ENCODE data around the gene DNAH6. TPM values are rescaled to one million over a fixed set of nuclear protein-coding genes. Genes with fewer than 3 reads are reported as not detected.

The DNAH6 gene
- total RNA-seq, 1 experiment from 2014 or later: 0.32 TPM

- intact Hi-C loops (cut with micrococcal nuclease; ENCODE audit: unreplicated experiment): no loop called here
- CTCF ChIA-PET: no interaction called here
These were observed 330.4 kb downstream of the DNAH6 start for GRCh38 chr2:84846741-84847142.

GRCh38 chr2:84847326-84848050 lies 331.2 kb downstream of the DNAH6 start:
- Mint-ChIP-seq H3K4me1 (ENCODE audit: low read depth, unreplicated experiment) (no peaks in the 10 kb centered on the region), H3K4me3 (ENCODE audit: unreplicated experiment) (no peak overlapping the region), H3K27me3 (ENCODE audit: insufficient read depth, unreplicated experiment) (peaks cover 14% of the 10 kb centered on the region), H3K27ac (ENCODE audit: unreplicated experiment) (no peak overlapping the region), H3K9me3 (ENCODE audit: unreplicated experiment) (peaks cover 4% of the 10 kb centered on the region), H3K36me3 (ENCODE audit: insufficient read depth, unreplicated experiment) (no peaks in the 10 kb centered on the region)
- Histone ChIP-seq H3K36me3 (ENCODE audit: control insufficient read depth, insufficient read depth, low read length) (no peaks in the 10 kb centered on the region), H3K9me3 (no peaks in the 10 kb centered on the region; the same call in 1 of the 2 replicates), H3K4me1 (no peaks in the 10 kb centered on the region), H3K4me3 (ENCODE audit: low read depth, low read length) (no peak overlapping the region), H3K27me3 (replicated peaks; ENCODE audit: control insufficient read depth, insufficient read depth, low read length) (no peaks in the 10 kb centered on the region; the same call in none of the 2 replicates)
- ChIA-PET CTCF (no interaction called here), POLR2A (no interaction called here)
- intact Hi-C loops (cut with micrococcal nuclease; ENCODE audit: unreplicated experiment): no loop called here
- TF ChIP-seq, protein P1, sequence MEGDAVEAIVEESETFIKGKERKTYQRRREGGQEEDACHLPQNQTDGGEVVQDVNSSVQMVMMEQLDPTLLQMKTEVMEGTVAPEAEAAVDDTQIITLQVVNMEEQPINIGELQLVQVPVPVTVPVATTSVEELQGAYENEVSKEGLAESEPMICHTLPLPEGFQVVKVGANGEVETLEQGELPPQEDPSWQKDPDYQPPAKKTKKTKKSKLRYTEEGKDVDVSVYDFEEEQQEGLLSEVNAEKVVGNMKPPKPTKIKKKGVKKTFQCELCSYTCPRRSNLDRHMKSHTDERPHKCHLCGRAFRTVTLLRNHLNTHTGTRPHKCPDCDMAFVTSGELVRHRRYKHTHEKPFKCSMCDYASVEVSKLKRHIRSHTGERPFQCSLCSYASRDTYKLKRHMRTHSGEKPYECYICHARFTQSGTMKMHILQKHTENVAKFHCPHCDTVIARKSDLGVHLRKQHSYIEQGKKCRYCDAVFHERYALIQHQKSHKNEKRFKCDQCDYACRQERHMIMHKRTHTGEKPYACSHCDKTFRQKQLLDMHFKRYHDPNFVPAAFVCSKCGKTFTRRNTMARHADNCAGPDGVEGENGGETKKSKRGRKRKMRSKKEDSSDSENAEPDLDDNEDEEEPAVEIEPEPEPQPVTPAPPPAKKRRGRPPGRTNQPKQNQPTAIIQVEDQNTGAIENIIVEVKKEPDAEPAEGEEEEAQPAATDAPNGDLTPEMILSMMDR (IDR thresholded peaks at IDR 0.05; ENCODE audit: insufficient read depth in 1 of 2, low read depth in 1 of 2, low read length in 1 of 2, severe bottlenecking in 1 of 2, unreplicated experiment in 1 of 2): no peak
- no TSS peak for BruUV-seq (replicated peaks)
- DNase-seq: no peak

More at GRCh38 chr2:84846741-84847142, 330.4 kb downstream of the DNAH6 start:
- BruUV-seq (replicated peaks): no TSS peak
- peaks cover 14% of the 10 kb centered on the region for H3K27me3 Mint-ChIP-seq (ENCODE audit: insufficient read depth, unreplicated experiment)
- no peak for DNase-seq
- POLR2A ChIA-PET: no interaction called here
- no peak overlapping the region for H3K27ac Mint-ChIP-seq (ENCODE audit: unreplicated experiment)
- H3K4me1 Mint-ChIP-seq (ENCODE audit: low read depth, unreplicated experiment): no peaks in the 10 kb centered on the region
- H3K4me3 ChIP-seq (ENCODE audit: low read depth, low read length): no peak overlapping the region
- H3K36me3 Mint-ChIP-seq (ENCODE audit: insufficient read depth, unreplicated experiment): no peaks in the 10 kb centered on the region
- H3K4me1 ChIP-seq: no peaks in the 10 kb centered on the region
- H3K9me3 Mint-ChIP-seq (ENCODE audit: unreplicated experiment): no peaks in the 10 kb centered on the region
- TF ChIP-seq, protein P1 (IDR thresholded peaks at IDR 0.05; ENCODE audit: insufficient read depth in 1 of 2, low read depth in 1 of 2, low read length in 1 of 2, severe bottlenecking in 1 of 2, unreplicated experiment in 1 of 2): no peak
- no peaks in the 10 kb centered on the region; the same call in none of the 2 replicates for H3K27me3 ChIP-seq (replicated peaks; ENCODE audit: control insufficient read depth, insufficient read depth, low read length)
- H3K4me3 Mint-ChIP-seq (ENCODE audit: unreplicated experiment): no peak overlapping the region
- no peaks in the 10 kb centered on the region for H3K36me3 ChIP-seq (ENCODE audit: control insufficient read depth, insufficient read depth, low read length)
- H3K9me3 ChIP-seq: no peaks in the 10 kb centered on the region; the same call in 1 of the 2 replicates

DNA sequence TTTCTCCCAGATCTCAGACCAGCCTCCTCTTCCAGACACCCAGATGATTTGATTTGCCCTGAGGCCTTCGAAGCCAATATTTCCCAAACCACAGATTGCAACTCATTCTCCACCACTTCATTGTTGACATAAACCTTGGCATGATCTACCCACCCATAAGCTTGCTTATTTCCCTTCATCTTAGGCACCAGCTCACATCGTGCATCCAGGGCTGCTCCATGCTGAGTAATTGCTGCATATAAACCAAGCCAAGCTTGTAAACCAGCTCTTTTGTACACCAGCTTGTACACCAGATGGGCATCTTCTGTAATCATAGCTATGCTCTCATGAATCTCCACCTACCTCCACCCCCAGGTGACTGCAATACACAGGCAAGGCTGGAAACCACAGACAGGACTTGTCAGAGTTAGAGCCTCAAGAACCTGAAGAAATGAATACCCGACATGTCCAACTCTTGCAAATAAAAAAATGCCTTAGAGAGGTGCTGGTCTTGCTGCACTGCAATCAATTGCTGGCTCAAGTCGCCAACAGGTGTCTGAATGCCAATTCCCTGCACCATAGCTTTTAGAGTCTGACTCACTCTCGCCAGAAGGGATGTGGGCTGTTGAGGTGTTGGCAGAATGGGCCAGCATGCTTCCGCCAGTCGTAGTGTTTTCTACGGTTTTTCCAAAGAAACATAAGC lies 333.1 kb downstream of the DNAH6 start:
- intact Hi-C loops (cut with micrococcal nuclease; ENCODE audit: unreplicated experiment): no loop called here
- H3K27ac Mint-ChIP-seq (ENCODE audit: unreplicated experiment): no peak overlapping the region
- peaks cover 15% of the 10 kb centered on the region for H3K9me3 Mint-ChIP-seq (ENCODE audit: unreplicated experiment)
- TF ChIP-seq, protein P1 (IDR thresholded peaks at IDR 0.05; ENCODE audit: insufficient read depth in 1 of 2, low read depth in 1 of 2, low read length in 1 of 2, severe bottlenecking in 1 of 2, unreplicated experiment in 1 of 2): no peak
- H3K4me3 Mint-ChIP-seq (ENCODE audit: unreplicated experiment): no peak overlapping the region
- H3K4me1 Mint-ChIP-seq (ENCODE audit: low read depth, unreplicated experiment): no peaks in the 10 kb centered on the region
- Histone ChIP-seq H3K36me3 (ENCODE audit: control insufficient read depth, insufficient read depth, low read length) (no peaks in the 10 kb centered on the region), H3K4me3 (ENCODE audit: low read depth, low read length) (no peak overlapping the region), H3K9me3 (no peaks in the 10 kb centered on the region; the same call in 1 of the 2 replicates), H3K27me3 (replicated peaks; ENCODE audit: control insufficient read depth, insufficient read depth, low read length) (no peaks in the 10 kb centered on the region; the same call in 1 of the 2 replicates), H3K4me1 (no peaks in the 10 kb centered on the region)
- no peak for DNase-seq
- H3K27me3 Mint-ChIP-seq (ENCODE audit: insufficient read depth, unreplicated experiment): peaks cover 12% of the 10 kb centered on the region
- no peaks in the 10 kb centered on the region for H3K36me3 Mint-ChIP-seq (ENCODE audit: insufficient read depth, unreplicated experiment)
- BruUV-seq (replicated peaks): no TSS peak
- CTCF ChIA-PET: no interaction called here
- POLR2A ChIA-PET: no interaction called here

Measured in Caco-2 (cell line).